GM23338 (cell line): ENCODE results near the gene PHAF1. TPM values are rescaled to one million over a fixed set of nuclear protein-coding genes. Genes with fewer than 3 reads are reported as not detected.

ENCODE experiments used
- ATAC-seq: fragments of 200-7000 bp; cut with Tn5 transposase; 3 replicates; pipeline ENCODE4 v1.9.1; 2020
- DNase-seq: peaks from one replicate; pipeline ENCODE4 v3.0.0-alpha.2; 2015; ENCODE audit warnings: low spot score
- H2AFZ ChIP-seq: fragments of 200-600 bp; sonication (generic); 2 replicates; pipeline ENCODE4 v1.8.0; 2016; ENCODE audit warnings: antibody characterized with exemption, mild to moderate bottlenecking, moderate library complexity
- H3F3A ChIP-seq: fragments of 200-600 bp; sonication (generic); replicated peaks from 2 replicates; pipeline ENCODE4 v1.8.0; 2017; ENCODE audit warnings: antibody characterized with exemption, mixed run types, low read depth
- H3K27ac ChIP-seq: fragments of 200-600 bp; sonication (generic); 2 replicates; pipeline ENCODE4 v1.6.1; 2016; ENCODE audit warnings: low read depth
- H3K27me3 ChIP-seq: fragments of 200-600 bp; sonication (generic); 2 replicates; pipeline ENCODE4 v1.8.0; 2016; ENCODE audit warnings: mild to moderate bottlenecking, mixed run types, moderate library complexity; ENCODE audit not compliant: insufficient read depth
- H3K36me3 ChIP-seq: fragments of 200-600 bp; sonication (generic); 2 replicates; pipeline ENCODE4 v1.8.0; 2016; ENCODE audit warnings: mild to moderate bottlenecking; ENCODE audit not compliant: insufficient read depth
- H3K4me1 ChIP-seq: fragments of 200-600 bp; sonication (generic); 2 replicates; pipeline ENCODE4 v1.8.0; 2016; ENCODE audit warnings: mild to moderate bottlenecking, moderate library complexity; ENCODE audit not compliant: insufficient read depth
- H3K4me2 ChIP-seq: fragments of 200-600 bp; sonication (generic); 2 replicates; pipeline ENCODE4 v1.7.1; 2017; ENCODE audit warnings: mixed run types
- H3K4me3 ChIP-seq: fragments of 200-600 bp; sonication (generic); 2 replicates; pipeline ENCODE4 v1.6.1; 2016; ENCODE audit warnings: mixed run types
- H3K79me2 ChIP-seq: fragments of 200-600 bp; sonication (generic); replicated peaks from 2 replicates; pipeline ENCODE4 v1.8.0; 2017; ENCODE audit warnings: mild to moderate bottlenecking; ENCODE audit not compliant: insufficient read depth
- H3K9me2 ChIP-seq: fragments of 200-600 bp; sonication (generic); 2 replicates; pipeline ENCODE4 v1.8.0; 2017; ENCODE audit not compliant: insufficient read depth
- H4K20me1 ChIP-seq: fragments of 200-600 bp; sonication (generic); replicated peaks from 2 replicates; pipeline ENCODE4 v1.8.0; 2017; ENCODE audit warnings: mild to moderate bottlenecking; ENCODE audit not compliant: insufficient read depth
- H3K27ac Mint-ChIP-seq: 2 replicates; pipeline ENCODE4 v1.8.0; 2020; ENCODE audit warnings: inconsistent platforms, mild to moderate bottlenecking, moderate library complexity, mixed read lengths
- H3K27me3 Mint-ChIP-seq: 3 replicates; pipeline ENCODE4 v1.8.0; 2022; ENCODE audit warnings: low read depth, mild to moderate bottlenecking, moderate library complexity, mixed read lengths, inconsistent platforms; ENCODE audit not compliant: insufficient read depth, poor library complexity
- H3K36me3 Mint-ChIP-seq: 3 replicates; pipeline ENCODE4 v1.8.0; 2021; ENCODE audit warnings: low read depth, mild to moderate bottlenecking, inconsistent platforms, moderate library complexity, mixed read lengths
- H3K4me1 Mint-ChIP-seq: 3 replicates; pipeline ENCODE4 v1.8.0; 2020; ENCODE audit warnings: mild to moderate bottlenecking, inconsistent platforms, mixed read lengths
- H3K4me3 Mint-ChIP-seq: 3 replicates; pipeline ENCODE4 v1.8.0; 2021; ENCODE audit warnings: moderate library complexity, mild to moderate bottlenecking, inconsistent platforms, mixed read lengths
- H3K9me3 Mint-ChIP-seq: 3 replicates; pipeline ENCODE4 v1.8.0; 2020; ENCODE audit warnings: moderate library complexity, mild to moderate bottlenecking, inconsistent platforms, mixed read lengths
- CREB1 ChIP-seq: fragments of 250-450 bp; sonication (Bioruptor Pico); IDR thresholded peaks from 2 replicates; pipeline ENCODE4 v1.5.0; 2020; ENCODE audit warnings: low read depth, mild to moderate bottlenecking, moderate library complexity
- EZH2 ChIP-seq: fragments of 200-600 bp; sonication (generic); IDR thresholded peaks from one replicate; pipeline ENCODE4 v1.8.0; 2017; ENCODE audit warnings: antibody characterized with exemption, mild to moderate bottlenecking, low read depth; ENCODE audit not compliant: unreplicated experiment
- EZH2phosphoT487 ChIP-seq: fragments of 200-600 bp; sonication (generic); IDR thresholded peaks from one replicate; pipeline ENCODE4 v1.8.1; 2018; ENCODE audit warnings: antibody characterized with exemption; ENCODE audit not compliant: unreplicated experiment
- JUNB ChIP-seq: IDR thresholded peaks from one replicate; pipeline ENCODE4 v1.6.1; 2016; ENCODE audit warnings: antibody characterized with exemption; ENCODE audit not compliant: unreplicated experiment
- NANOG ChIP-seq: IDR thresholded peaks from 2 replicates; pipeline ENCODE4 v1.6.1; 2016; ENCODE audit warnings: antibody characterized with exemption, borderline replicate concordance
- STAT1 ChIP-seq: IDR thresholded peaks from one replicate; pipeline ENCODE4 v1.6.1; 2016; ENCODE audit warnings: antibody characterized with exemption; ENCODE audit not compliant: unreplicated experiment
- ZNF114 ChIP-seq: fragments of 250-450 bp; sonication (Bioruptor Pico); IDR thresholded peaks from 2 replicates; pipeline ENCODE4 v1.5.0; 2020; ENCODE audit warnings: mild to moderate bottlenecking, moderate library complexity
- ZNF331 ChIP-seq: fragments of 250-450 bp; sonication (Bioruptor Pico); IDR thresholded peaks from 2 replicates; pipeline ENCODE4 v1.5.0; 2020; ENCODE audit warnings: low read depth, mild to moderate bottlenecking, moderate library complexity
- polyA plus RNA-seq: library from polyadenylated mRNA; unstranded; fragments of >200 nt; fragmentation: Nextera tagmentation; extraction: Ambion mirVana; gene quantifications from 2 replicates; pipeline ENCODE4 v1.2.1, GENCODE V29; 2016
- total RNA-seq: library from RNA; depleted of rRNA; stranded (reverse); fragments of >200 nt; shearing (Covaris generic); gene quantifications from 2 replicates; pipeline ENCODE4 v1.2.3, GENCODE V29; 2014
- TF ChIP-seq, protein P1 (sequence below): IDR thresholded peaks from one replicate; pipeline ENCODE4 v1.6.1; 2018; ENCODE audit warnings: antibody characterized with exemption; ENCODE audit not compliant: unreplicated experiment
- TF ChIP-seq, protein P2 (sequence below): IDR thresholded peaks from 2 replicates; pipeline ENCODE4 v1.6.1; 2016; ENCODE audit warnings: antibody characterized with exemption
- TF ChIP-seq, protein P3 (sequence below): fragments of 250-450 bp; sonication (Bioruptor Pico); IDR thresholded peaks from 2 replicates; pipeline ENCODE4 v1.5.0; 2020; ENCODE audit warnings: mild to moderate bottlenecking, moderate library complexity

The PHAF1 gene
- total and polyA plus RNA-seq, 2 experiments from 2014 or later = 14.7 to 35.9 TPM

DNA sequence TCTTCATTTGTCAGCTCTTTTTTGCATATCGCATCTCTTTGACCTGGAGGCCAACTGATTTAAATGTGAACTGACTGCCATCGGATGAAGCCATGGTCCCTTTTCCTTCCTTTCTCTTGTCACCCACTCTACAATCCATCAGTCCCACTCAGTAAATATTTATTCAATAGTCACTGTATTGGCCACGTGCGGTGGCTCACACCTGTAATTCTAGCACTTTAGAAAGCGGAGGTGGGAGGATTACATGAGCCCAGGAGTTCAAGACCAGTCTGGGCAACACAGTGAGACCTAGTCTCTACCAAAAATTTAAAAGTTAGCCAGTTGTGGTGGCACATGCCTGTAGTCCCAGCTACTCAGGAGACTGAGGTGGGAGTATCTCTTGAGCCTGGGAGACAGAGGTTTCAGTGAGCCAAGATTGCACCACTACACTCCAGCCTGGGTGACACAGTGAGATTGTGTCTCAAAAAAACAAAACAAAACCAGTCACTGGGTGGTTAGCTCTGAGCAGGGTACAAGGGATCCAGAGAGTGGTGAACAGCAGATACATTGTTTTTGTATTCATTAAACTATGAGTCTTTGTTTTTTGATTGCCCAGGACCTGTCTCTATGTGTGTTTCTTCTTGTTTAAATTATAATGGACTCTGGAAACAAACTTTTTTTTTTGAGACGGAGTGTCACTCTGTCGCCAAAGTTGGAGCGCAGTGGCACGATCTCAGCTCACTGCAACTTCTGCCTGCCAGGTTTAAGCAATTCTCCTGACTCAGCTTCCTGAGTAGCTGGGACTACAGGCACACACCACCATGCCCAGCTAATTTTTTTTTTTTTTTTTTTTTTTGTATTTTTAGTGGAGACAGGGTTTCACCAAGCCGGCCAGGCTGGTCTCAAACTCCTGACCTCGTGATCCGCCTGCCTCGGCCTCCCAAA is 6.9 kb downstream of the PHAF1 start:
- Mint-ChIP-seq H3K36me3 (peaks cover 7% of the 10 kb centered on the region; the same call in 1 of the 3 replicates), H3K27ac (no peak overlapping the region), H3K4me1 (peaks cover 19% of the 10 kb centered on the region), H3K9me3 (no peaks in the 10 kb centered on the region; the same call in 2 of the 3 replicates), H3K27me3 (no peaks in the 10 kb centered on the region), H3K4me3 (no peak overlapping the region; the same call in 2 of the 3 replicates)
- H3K4me1 ChIP-seq = peaks cover 8% of the 10 kb centered on the region
- peaks cover 59% of the 10 kb centered on the region for H3K79me2 ChIP-seq
- H3K4me2 ChIP-seq = peak overlapping the region; percentile 42
- peaks cover 40% of the 10 kb centered on the region for H4K20me1 ChIP-seq
- no peak overlapping the region for H3K4me3 ChIP-seq
- H3F3A ChIP-seq = no peaks in the 10 kb centered on the region
- TF ChIP-seq NANOG (no peak), STAT1 (no peak), EZH2phosphoT487 (no peak), CREB1 (CRISPR knock-in tag) (no peak), ZNF331 (CRISPR knock-in tag) (no peak), EZH2 (no peak), ZNF114 (CRISPR knock-in tag) (no peak), JUNB (no peak)
- TF ChIP-seq, protein P1, sequence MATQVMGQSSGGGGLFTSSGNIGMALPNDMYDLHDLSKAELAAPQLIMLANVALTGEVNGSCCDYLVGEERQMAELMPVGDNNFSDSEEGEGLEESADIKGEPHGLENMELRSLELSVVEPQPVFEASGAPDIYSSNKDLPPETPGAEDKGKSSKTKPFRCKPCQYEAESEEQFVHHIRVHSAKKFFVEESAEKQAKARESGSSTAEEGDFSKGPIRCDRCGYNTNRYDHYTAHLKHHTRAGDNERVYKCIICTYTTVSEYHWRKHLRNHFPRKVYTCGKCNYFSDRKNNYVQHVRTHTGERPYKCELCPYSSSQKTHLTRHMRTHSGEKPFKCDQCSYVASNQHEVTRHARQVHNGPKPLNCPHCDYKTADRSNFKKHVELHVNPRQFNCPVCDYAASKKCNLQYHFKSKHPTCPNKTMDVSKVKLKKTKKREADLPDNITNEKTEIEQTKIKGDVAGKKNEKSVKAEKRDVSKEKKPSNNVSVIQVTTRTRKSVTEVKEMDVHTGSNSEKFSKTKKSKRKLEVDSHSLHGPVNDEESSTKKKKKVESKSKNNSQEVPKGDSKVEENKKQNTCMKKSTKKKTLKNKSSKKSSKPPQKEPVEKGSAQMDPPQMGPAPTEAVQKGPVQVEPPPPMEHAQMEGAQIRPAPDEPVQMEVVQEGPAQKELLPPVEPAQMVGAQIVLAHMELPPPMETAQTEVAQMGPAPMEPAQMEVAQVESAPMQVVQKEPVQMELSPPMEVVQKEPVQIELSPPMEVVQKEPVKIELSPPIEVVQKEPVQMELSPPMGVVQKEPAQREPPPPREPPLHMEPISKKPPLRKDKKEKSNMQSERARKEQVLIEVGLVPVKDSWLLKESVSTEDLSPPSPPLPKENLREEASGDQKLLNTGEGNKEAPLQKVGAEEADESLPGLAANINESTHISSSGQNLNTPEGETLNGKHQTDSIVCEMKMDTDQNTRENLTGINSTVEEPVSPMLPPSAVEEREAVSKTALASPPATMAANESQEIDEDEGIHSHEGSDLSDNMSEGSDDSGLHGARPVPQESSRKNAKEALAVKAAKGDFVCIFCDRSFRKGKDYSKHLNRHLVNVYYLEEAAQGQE = no peak
- TF ChIP-seq, protein P2, sequence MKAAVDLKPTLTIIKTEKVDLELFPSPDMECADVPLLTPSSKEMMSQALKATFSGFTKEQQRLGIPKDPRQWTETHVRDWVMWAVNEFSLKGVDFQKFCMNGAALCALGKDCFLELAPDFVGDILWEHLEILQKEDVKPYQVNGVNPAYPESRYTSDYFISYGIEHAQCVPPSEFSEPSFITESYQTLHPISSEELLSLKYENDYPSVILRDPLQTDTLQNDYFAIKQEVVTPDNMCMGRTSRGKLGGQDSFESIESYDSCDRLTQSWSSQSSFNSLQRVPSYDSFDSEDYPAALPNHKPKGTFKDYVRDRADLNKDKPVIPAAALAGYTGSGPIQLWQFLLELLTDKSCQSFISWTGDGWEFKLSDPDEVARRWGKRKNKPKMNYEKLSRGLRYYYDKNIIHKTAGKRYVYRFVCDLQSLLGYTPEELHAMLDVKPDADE = no peak
- TF ChIP-seq, protein P3, sequence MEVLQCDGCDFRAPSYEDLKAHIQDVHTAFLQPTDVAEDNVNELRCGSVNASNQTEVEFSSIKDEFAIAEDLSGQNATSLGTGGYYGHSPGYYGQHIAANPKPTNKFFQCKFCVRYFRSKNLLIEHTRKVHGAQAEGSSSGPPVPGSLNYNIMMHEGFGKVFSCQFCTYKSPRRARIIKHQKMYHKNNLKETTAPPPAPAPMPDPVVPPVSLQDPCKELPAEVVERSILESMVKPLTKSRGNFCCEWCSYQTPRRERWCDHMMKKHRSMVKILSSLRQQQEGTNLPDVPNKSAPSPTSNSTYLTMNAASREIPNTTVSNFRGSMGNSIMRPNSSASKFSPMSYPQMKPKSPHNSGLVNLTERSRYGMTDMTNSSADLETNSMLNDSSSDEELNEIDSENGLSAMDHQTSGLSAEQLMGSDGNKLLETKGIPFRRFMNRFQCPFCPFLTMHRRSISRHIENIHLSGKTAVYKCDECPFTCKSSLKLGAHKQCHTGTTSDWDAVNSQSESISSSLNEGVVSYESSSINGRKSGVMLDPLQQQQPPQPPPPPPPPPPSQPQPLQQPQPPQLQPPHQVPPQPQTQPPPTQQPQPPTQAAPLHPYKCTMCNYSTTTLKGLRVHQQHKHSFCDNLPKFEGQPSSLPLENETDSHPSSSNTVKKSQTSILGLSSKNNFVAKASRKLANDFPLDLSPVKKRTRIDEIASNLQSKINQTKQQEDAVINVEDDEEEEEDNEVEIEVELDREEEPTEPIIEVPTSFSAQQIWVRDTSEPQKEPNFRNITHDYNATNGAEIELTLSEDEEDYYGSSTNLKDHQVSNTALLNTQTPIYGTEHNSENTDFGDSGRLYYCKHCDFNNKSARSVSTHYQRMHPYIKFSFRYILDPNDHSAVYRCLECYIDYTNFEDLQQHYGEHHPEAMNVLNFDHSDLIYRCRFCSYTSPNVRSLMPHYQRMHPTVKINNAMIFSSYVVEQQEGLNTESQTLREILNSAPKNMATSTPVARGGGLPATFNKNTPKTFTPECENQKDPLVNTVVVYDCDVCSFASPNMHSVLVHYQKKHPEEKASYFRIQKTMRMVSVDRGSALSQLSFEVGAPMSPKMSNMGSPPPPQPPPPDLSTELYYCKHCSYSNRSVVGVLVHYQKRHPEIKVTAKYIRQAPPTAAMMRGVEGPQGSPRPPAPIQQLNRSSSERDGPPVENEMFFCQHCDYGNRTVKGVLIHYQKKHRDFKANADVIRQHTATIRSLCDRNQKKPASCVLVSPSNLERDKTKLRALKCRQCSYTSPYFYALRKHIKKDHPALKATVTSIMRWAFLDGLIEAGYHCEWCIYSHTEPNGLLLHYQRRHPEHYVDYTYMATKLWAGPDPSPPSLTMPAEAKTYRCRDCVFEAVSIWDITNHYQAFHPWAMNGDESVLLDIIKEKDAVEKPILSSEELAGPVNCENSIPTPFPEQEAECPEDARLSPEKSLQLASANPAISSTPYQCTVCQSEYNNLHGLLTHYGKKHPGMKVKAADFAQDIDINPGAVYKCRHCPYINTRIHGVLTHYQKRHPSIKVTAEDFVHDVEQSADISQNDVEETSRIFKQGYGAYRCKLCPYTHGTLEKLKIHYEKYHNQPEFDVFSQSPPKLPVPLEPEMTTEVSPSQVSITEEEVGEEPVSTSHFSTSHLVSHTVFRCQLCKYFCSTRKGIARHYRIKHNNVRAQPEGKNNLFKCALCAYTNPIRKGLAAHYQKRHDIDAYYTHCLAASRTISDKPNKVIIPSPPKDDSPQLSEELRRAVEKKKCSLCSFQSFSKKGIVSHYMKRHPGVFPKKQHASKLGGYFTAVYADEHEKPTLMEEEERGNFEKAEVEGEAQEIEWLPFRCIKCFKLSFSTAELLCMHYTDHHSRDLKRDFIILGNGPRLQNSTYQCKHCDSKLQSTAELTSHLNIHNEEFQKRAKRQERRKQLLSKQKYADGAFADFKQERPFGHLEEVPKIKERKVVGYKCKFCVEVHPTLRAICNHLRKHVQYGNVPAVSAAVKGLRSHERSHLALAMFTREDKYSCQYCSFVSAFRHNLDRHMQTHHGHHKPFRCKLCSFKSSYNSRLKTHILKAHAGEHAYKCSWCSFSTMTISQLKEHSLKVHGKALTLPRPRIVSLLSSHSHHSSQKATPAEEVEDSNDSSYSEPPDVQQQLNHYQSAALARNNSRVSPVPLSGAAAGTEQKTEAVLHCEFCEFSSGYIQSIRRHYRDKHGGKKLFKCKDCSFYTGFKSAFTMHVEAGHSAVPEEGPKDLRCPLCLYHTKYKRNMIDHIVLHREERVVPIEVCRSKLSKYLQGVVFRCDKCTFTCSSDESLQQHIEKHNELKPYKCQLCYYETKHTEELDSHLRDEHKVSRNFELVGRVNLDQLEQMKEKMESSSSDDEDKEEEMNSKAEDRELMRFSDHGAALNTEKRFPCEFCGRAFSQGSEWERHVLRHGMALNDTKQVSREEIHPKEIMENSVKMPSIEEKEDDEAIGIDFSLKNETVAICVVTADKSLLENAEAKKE (CRISPR knock-in tag) = no peak
- DNase-seq (no peak), ATAC-seq (no peak)
- 0 out of 2 replicates have a peak overlapping the region, but pooled peaks have one; percentile 59 for H3K27ac ChIP-seq
- no peaks in the 10 kb centered on the region for H3K9me2 ChIP-seq
- no peaks in the 10 kb centered on the region; the same call in 1 of the 2 replicates for H3K36me3 ChIP-seq
- no peaks in the 10 kb centered on the region for H3K27me3 ChIP-seq
- no peak overlapping the region for H2AFZ ChIP-seq
